Measurements from ENCODE around the gene VAMP8.

DNA sequence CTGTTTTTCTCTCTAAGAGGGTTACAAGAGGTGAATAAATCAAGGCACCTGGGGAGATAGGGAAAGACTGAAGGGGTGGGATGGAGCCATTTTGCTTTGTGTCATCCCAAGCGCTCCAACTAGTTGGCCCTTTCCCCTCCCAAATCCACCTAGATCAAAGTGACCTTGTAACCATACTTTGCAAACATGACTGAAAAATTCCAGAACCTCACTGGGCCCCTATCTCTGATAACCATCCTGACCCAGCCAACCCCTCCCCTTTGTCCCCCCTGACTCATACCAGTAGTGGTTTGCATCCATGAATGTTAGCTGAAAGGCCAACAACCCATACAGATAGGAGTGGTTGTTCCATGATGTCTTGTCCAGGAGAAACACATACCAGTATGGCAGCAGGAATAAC, 19.2 kb upstream of the VAMP8 start:
- TF ChIP-seq, protein P1, sequence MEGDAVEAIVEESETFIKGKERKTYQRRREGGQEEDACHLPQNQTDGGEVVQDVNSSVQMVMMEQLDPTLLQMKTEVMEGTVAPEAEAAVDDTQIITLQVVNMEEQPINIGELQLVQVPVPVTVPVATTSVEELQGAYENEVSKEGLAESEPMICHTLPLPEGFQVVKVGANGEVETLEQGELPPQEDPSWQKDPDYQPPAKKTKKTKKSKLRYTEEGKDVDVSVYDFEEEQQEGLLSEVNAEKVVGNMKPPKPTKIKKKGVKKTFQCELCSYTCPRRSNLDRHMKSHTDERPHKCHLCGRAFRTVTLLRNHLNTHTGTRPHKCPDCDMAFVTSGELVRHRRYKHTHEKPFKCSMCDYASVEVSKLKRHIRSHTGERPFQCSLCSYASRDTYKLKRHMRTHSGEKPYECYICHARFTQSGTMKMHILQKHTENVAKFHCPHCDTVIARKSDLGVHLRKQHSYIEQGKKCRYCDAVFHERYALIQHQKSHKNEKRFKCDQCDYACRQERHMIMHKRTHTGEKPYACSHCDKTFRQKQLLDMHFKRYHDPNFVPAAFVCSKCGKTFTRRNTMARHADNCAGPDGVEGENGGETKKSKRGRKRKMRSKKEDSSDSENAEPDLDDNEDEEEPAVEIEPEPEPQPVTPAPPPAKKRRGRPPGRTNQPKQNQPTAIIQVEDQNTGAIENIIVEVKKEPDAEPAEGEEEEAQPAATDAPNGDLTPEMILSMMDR (IDR thresholded peaks at IDR 0.05): no peak
- no peak for TF ChIP-seq POLR2A (IDR thresholded peaks at IDR 0.05)

Measured in heart left ventricle (tissue), 13 donors.